ENCODE data around the gene MTOR.
"Not testable (repeated sequence)": the region's sequence is repeated elsewhere in the genome, so short reads cannot be mapped to it uniquely, and the experiment has no call there.

MTOR gene

GRCh38 chr1:11071463-11072215, 190.7 kb downstream of the MTOR start:
- H3K4me3 ChIP-seq (ENCODE audit: low read depth, low read length): no peak overlapping the region
- no peak for DNase-seq (ENCODE audit: low read depth)
- TF ChIP-seq CTCF (IDR thresholded peaks at IDR 0.05; ENCODE audit: insufficient read depth, low read depth, low read length, missing control alignments): no peak

- TF ChIP-seq CTCF (IDR thresholded peaks at IDR 0.05; ENCODE audit: insufficient read depth, low read depth, low read length, missing control alignments): no peak
- no peak for DNase-seq (ENCODE audit: low read depth)
- no peak overlapping the region for H3K4me3 ChIP-seq (ENCODE audit: low read depth, low read length)
Measured at GRCh38 chr1:11070876-11071275, 191.5 kb downstream of the MTOR start.

GRCh38 chr1:11068600-11069473, 193.5 kb downstream of the MTOR start:
- H3K4me3 ChIP-seq (ENCODE audit: low read depth, low read length): no peak overlapping the region
- TF ChIP-seq CTCF (IDR thresholded peaks at IDR 0.05; ENCODE audit: insufficient read depth, low read depth, low read length, missing control alignments): no peak
- DNase-seq (ENCODE audit: low read depth): no peak

GRCh38 chr1:11067716-11068599, 194.4 kb downstream of the MTOR start:
- DNase-seq (ENCODE audit: low read depth): no peak
- no peak overlapping the region for H3K4me3 ChIP-seq (ENCODE audit: low read depth, low read length)
- TF ChIP-seq CTCF (IDR thresholded peaks at IDR 0.05; ENCODE audit: insufficient read depth, low read depth, low read length, missing control alignments): no peak

- DNase-seq (ENCODE audit: low read depth): no peak
- no peak overlapping the region for H3K4me3 ChIP-seq (ENCODE audit: low read depth, low read length)
- TF ChIP-seq CTCF (IDR thresholded peaks at IDR 0.05; ENCODE audit: insufficient read depth, low read depth, low read length, missing control alignments): no peak
Measured at GRCh38 chr1:11065796-11066195, 196.6 kb downstream of the MTOR start.

GRCh38 chr1:11064942-11065341, 197.4 kb downstream of the MTOR start:
- no peak overlapping the region for H3K4me3 ChIP-seq (ENCODE audit: low read depth, low read length)
- no peak for TF ChIP-seq CTCF (IDR thresholded peaks at IDR 0.05; ENCODE audit: insufficient read depth, low read depth, low read length, missing control alignments)
- no peak for DNase-seq (ENCODE audit: low read depth)

- not testable (repeated sequence) for DNase-seq (ENCODE audit: low read depth); H3K4me3 ChIP-seq (ENCODE audit: low read depth, low read length)
Measured at GRCh38 chr1:11063937-11064537, 198.3 kb downstream of the MTOR start.
